IMR-90 (cell line): ENCODE measurements around the gene RASGRP4. TPM values are rescaled to one million over a fixed set of nuclear protein-coding genes. Genes with fewer than 3 reads are reported as not detected.

Source experiments
- ATAC-seq: fragments of 200-7000 bp; cut with Tn5 transposase; 2 replicates; pipeline ENCODE4 v1.9.1; 2020; ENCODE audit warnings: low read depth, mild to moderate bottlenecking, moderate library complexity
- BruUV-seq: library from RNA; stranded (reverse); fragments of 400-500 nt; replicated peaks from 2 replicates; lab custom pipeline; 2021; lab: Mats Ljungman, UMichigan
- CTCF ChIA-PET: fragments of 300-600 bp; formaldehyde crosslinking; extraction: SDS; loops from one replicate; lab custom pipeline; 2021; ENCODE audit warnings: antibody characterized with exemption; lab: Yijun Ruan, JAX
- POLR2A ChIA-PET: fragments of 300-600 bp; sonication (Branson Sonifier 250); formaldehyde crosslinking; loops from one replicate; lab custom pipeline; 2022; ENCODE audit warnings: antibody characterized with exemption; ENCODE audit not compliant: unreplicated experiment; lab: Charles Lee
- DNase-seq: peaks from one replicate; pipeline ENCODE4 v3.0.0; 2013
- H2AFZ ChIP-seq: replicated peaks from 2 replicates; pipeline ENCODE3; 2013; ENCODE audit warnings: low read length, mild to moderate bottlenecking; ENCODE audit not compliant: poor library complexity
- H2AK5ac ChIP-seq: 2 replicates; pipeline ENCODE4 v1.6.1; 2013; ENCODE audit warnings: low read depth, low read length, inconsistent platforms
- H2AK9ac ChIP-seq: replicated peaks from 2 replicates; pipeline ENCODE3; 2013; ENCODE audit warnings: mild to moderate bottlenecking, low read depth, low read length, moderate library complexity; ENCODE audit not compliant: poor library complexity
- H2BK120ac ChIP-seq: 2 replicates; pipeline ENCODE4 v1.6.1; 2013; ENCODE audit warnings: low read depth, low read length, inconsistent platforms
- H2BK15ac ChIP-seq: 3 replicates; pipeline ENCODE4 v1.6.1; 2013; ENCODE audit warnings: low read depth, low read length, inconsistent platforms
- H2BK20ac ChIP-seq: 2 replicates; pipeline ENCODE4 v1.6.1; 2013; ENCODE audit warnings: low read depth, mild to moderate bottlenecking, inconsistent platforms, low read length, moderate library complexity
- H2BK5ac ChIP-seq: 2 replicates; pipeline ENCODE4 v1.6.1; 2013; ENCODE audit warnings: mild to moderate bottlenecking, low read depth, low read length, inconsistent platforms; ENCODE audit not compliant: poor library complexity, severe bottlenecking
- H3K14ac ChIP-seq: replicated peaks from 2 replicates; pipeline ENCODE4 v1.6.1; 2013; ENCODE audit warnings: low read depth, low read length, inconsistent platforms
- H3K18ac ChIP-seq: 2 replicates; pipeline ENCODE4 v1.6.1; 2013; ENCODE audit warnings: low read depth, low read length, control low read depth
- H3K23ac ChIP-seq: 2 replicates; pipeline ENCODE4 v1.6.1; 2013; ENCODE audit warnings: low read depth, low read length, inconsistent platforms
- H3K27ac ChIP-seq: 2 replicates; pipeline ENCODE4 v1.5.1; 2013; ENCODE audit warnings: mild to moderate bottlenecking, control low read depth, low read length; ENCODE audit not compliant: insufficient read depth
- H3K27me3 ChIP-seq: 2 replicates; pipeline ENCODE4 v1.6.1; 2013; ENCODE audit warnings: low read length; ENCODE audit not compliant: control insufficient read depth, insufficient read depth
- H3K36me3 ChIP-seq: 2 replicates; pipeline ENCODE4 v1.6.1; 2013; ENCODE audit warnings: low read length, mixed read lengths; ENCODE audit not compliant: control insufficient read depth, insufficient read depth
- H3K4ac ChIP-seq: 2 replicates; pipeline ENCODE4 v1.6.1; 2013; ENCODE audit warnings: low read depth, low read length, inconsistent platforms
- H3K4me1 ChIP-seq: 2 replicates; pipeline ENCODE4 v1.6.1; 2013; ENCODE audit warnings: low read length, mixed read lengths; ENCODE audit not compliant: control insufficient read depth, insufficient read depth
- H3K4me2 ChIP-seq: 2 replicates; pipeline ENCODE4 v1.6.1; 2013; ENCODE audit warnings: low read depth, mild to moderate bottlenecking, control low read depth, low read length, moderate library complexity
- H3K4me3 ChIP-seq: 2 replicates; pipeline ENCODE4 v1.5.1; 2013; ENCODE audit warnings: low read depth, mild to moderate bottlenecking, control low read depth, low read length, moderate library complexity; ENCODE audit not compliant: insufficient read depth
- H3K56ac ChIP-seq: 2 replicates; pipeline ENCODE4 v1.6.1; 2013; ENCODE audit warnings: low read length, inconsistent platforms; ENCODE audit not compliant: insufficient read depth; ENCODE audit errors: extremely low read depth
- H3K79me1 ChIP-seq, 2 experiments: 2 replicates each; pipeline ENCODE4 v1.6.1; 2013; ENCODE audit warnings: low read length in 2 of 2, inconsistent platforms in 1 of 2, low read depth in 1 of 2
- H3K9ac ChIP-seq: 2 replicates; pipeline ENCODE4 v1.6.1; 2013; ENCODE audit warnings: low read depth, low read length, control low read depth
- H3K9me1 ChIP-seq: 2 replicates; pipeline ENCODE4 v1.6.1; 2013; ENCODE audit warnings: low read length, inconsistent platforms; ENCODE audit not compliant: insufficient read depth
- H3K9me3 ChIP-seq: 2 replicates; pipeline ENCODE4 v1.6.1; 2013; ENCODE audit warnings: low read length; ENCODE audit not compliant: control insufficient read depth, insufficient read depth
- H4K20me1 ChIP-seq: 2 replicates; pipeline ENCODE4 v1.6.1; 2013; ENCODE audit warnings: low read length, inconsistent platforms; ENCODE audit not compliant: insufficient read depth
- H4K5ac ChIP-seq: 2 replicates; pipeline ENCODE4 v1.6.1; 2013; ENCODE audit warnings: mild to moderate bottlenecking, low read depth, low read length, control low read depth
- H4K8ac ChIP-seq, 2 experiments: 2 replicates each; pipeline ENCODE4 v1.6.1; 2013; ENCODE audit warnings: low read depth in 2 of 2, low read length in 2 of 2, control low read depth in 1 of 2, inconsistent platforms in 1 of 2
- H4K91ac ChIP-seq: 2 replicates; pipeline ENCODE4 v1.6.1; 2013; ENCODE audit warnings: low read depth, low read length, inconsistent platforms; ENCODE audit not compliant: insufficient read depth
- BHLHE40 ChIP-seq: fragments of 150-350 bp; IDR thresholded peaks from 2 replicates; pipeline ENCODE4 v1.6.1; 2016; ENCODE audit warnings: mild to moderate bottlenecking, low read depth, low read length
- FOS ChIP-seq: fragments of 150-350 bp; IDR thresholded peaks from 2 replicates; pipeline ENCODE4 v1.6.1; 2016; ENCODE audit warnings: low read depth, low read length
- MAFK ChIP-seq: IDR thresholded peaks from 2 replicates; pipeline ENCODE4 v1.6.1; 2012; ENCODE audit warnings: low read depth, low read length, improper control_type of control experiment
- MAZ ChIP-seq: IDR thresholded peaks from 2 replicates; pipeline ENCODE4 v1.6.1; 2012; ENCODE audit warnings: low read depth, mild to moderate bottlenecking, low read length, improper control_type of control experiment, moderate library complexity, borderline replicate concordance
- MXI1 ChIP-seq: IDR thresholded peaks from 2 replicates; pipeline ENCODE4 v1.6.1; 2012; ENCODE audit warnings: low read depth, mild to moderate bottlenecking, low read length, moderate library complexity, borderline replicate concordance
- NFE2L2 ChIP-seq: fragments of 150-350 bp; IDR thresholded peaks from 2 replicates; pipeline ENCODE4 v1.6.1; 2016; ENCODE audit warnings: low read depth, mild to moderate bottlenecking, low read length
- POLR2A ChIP-seq: IDR thresholded peaks from 2 replicates; pipeline ENCODE4 v1.6.1; 2012; ENCODE audit warnings: mild to moderate bottlenecking, low read depth, low read length
- RAD21 ChIP-seq: IDR thresholded peaks from 2 replicates; pipeline ENCODE4 v1.6.1; 2012; ENCODE audit warnings: low read length, improper control_type of control experiment
- RCOR1 ChIP-seq: IDR thresholded peaks from 2 replicates; pipeline ENCODE4 v1.6.1; 2012; ENCODE audit warnings: mild to moderate bottlenecking, low read length, improper control_type of control experiment; ENCODE audit not compliant: insufficient replicate concordance
- SMC3 ChIP-seq: fragments of 150-350 bp; IDR thresholded peaks from 2 replicates; pipeline ENCODE4 v1.6.1; 2016; ENCODE audit warnings: low read depth, mild to moderate bottlenecking, antibody characterized with exemption, low read length, moderate library complexity
- WGBS, 2 experiments: methylation state at CpG; one replicate each; pipeline versions ENCODE4 v1.1.5 to v1.1.7; 2013; ENCODE audit warnings: missing lambda C conversion rate in 2 of 2; ENCODE audit not compliant: insufficient read length in 1 of 2; ENCODE audit errors: extremely low coverage in 2 of 2; 5-methylcytosine and 5-hydroxymethylcytosine counted together
- dilution Hi-C: fragments of 300-500 bp; cut with HindIII; formaldehyde crosslinking; loops from one replicate; pipeline ENCODE4 v1.14.3; 2018; ENCODE audit warnings: low sequenced_read_pairs; ENCODE audit not compliant: unreplicated experiment
- in situ Hi-C: fragments of 300-500 bp; cut with MboI; formaldehyde crosslinking; loops from 3 replicates; pipeline ENCODE4 v1.14.3; 2019; ENCODE audit warnings: low sequenced_read_pairs, inconsistent platforms, mixed read lengths
- intact Hi-C: fragments of 100-400 bp; cut with micrococcal nuclease; formaldehyde crosslinking; loops from 2 replicates; pipeline ENCODE4 v1.10.0; 2022
- polyA plus RNA-seq, 3 experiments: library from polyadenylated mRNA; depleted of rRNA; stranded (reverse); fragments of >200 nt; gene quantifications; 2 replicates each; pipeline ENCODE4 v1.2.3, GENCODE V29; 2012; ENCODE audit warnings: low replicate concordance in 1 of 3
- total RNA-seq: library from RNA; depleted of rRNA; stranded (reverse); fragments of >200 nt; gene quantifications from 2 replicates; pipeline ENCODE4 v1.2.3, GENCODE V29; 2012
- TF ChIP-seq, protein P1 (sequence below): conservative IDR thresholded peaks from 2 replicates; pipeline ENCODE4 v1.5.1; 2012; ENCODE audit warnings: mild to moderate bottlenecking, low read depth, low read length, improper control_type of control experiment
- TF ChIP-seq, protein P2 (sequence below): fragments of 150-350 bp; IDR thresholded peaks from 2 replicates; pipeline ENCODE4 v1.6.1; 2017; ENCODE audit warnings: mild to moderate bottlenecking, antibody characterized with exemption, low read length, low read depth

Gene RASGRP4
- total and polyA plus RNA-seq, 2 of the 4 experiments (the other 2 are of a cell fraction): not detected

DNA sequence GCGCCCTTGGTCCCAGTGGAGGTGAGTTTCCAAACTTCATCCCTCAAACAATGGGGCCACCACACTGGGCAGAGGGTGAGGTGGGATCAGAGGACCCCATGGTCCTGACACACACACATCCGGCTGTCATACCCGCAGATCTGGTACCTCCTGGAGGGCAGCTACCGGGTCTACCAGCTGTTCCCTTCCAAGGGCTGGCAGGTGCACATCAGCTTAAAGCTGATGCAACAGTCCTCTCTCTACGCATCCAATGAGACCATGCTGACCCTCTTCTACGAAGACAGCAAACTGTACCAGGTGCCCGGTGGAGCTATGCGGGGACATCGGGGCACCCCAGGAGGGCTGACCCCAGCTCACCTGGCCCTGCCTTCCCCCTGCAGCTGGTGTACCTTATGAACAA is 65.7 kb downstream of the RASGRP4 start (continued):
- TF ChIP-seq, protein P1, sequence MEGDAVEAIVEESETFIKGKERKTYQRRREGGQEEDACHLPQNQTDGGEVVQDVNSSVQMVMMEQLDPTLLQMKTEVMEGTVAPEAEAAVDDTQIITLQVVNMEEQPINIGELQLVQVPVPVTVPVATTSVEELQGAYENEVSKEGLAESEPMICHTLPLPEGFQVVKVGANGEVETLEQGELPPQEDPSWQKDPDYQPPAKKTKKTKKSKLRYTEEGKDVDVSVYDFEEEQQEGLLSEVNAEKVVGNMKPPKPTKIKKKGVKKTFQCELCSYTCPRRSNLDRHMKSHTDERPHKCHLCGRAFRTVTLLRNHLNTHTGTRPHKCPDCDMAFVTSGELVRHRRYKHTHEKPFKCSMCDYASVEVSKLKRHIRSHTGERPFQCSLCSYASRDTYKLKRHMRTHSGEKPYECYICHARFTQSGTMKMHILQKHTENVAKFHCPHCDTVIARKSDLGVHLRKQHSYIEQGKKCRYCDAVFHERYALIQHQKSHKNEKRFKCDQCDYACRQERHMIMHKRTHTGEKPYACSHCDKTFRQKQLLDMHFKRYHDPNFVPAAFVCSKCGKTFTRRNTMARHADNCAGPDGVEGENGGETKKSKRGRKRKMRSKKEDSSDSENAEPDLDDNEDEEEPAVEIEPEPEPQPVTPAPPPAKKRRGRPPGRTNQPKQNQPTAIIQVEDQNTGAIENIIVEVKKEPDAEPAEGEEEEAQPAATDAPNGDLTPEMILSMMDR: no peak
- no peak for TF ChIP-seq POLR2A

DNA sequence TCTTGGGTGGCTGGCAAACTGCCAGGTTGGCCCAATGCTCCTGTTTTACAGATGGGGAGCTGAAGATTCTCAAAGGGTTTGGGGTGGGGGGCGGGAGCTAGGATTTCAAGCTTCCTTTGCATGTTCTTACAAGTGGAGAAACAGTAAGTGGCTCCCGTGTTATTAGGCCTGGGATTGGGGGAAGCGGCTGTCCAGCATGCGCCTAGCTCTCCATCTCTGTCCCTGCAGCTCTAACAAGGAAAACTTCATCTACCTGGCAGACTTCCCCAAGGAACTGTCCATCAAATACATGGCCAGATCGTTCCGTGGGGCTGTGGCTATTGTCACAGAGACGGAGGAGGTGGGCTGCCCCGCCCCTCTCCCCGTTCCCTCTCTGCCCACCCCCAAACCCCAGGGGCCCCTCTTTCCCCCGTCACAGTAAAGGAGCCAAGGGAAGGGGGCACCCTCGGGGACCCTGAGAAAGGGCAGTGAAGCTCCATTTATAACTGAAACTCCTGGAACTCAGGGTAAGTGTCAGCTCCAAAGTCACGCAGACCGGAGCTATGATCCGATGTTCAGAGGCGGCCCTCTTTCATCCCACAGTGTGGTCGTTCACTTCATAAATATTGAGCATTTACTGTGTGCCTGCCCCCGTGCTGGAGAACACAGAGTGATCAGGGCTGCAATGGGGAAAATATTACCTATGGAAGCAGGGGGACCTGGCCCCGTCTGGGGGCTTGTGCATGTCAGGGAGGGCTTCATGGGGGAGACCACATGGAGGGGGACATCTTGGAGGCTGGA is 66.6 kb downstream of the RASGRP4 start:
- Histone ChIP-seq H2BK20ac (no peak overlapping the region), H3K9ac (no peak overlapping the region), H2BK15ac (no peak overlapping the region), H3K4me2 (no peak overlapping the region), H3K9me3 (no peaks in the 10 kb centered on the region), H3K14ac (no peak overlapping the region), H4K91ac (no peak overlapping the region), H2AFZ (no peak overlapping the region), H3K27ac (no peak overlapping the region), H3K56ac (no peak overlapping the region), H3K4me1 (no peaks in the 10 kb centered on the region), H3K4me3 (no peak overlapping the region), H4K20me1 (0 out of 2 replicates have a peak, but pooled peaks cover 3% of the 10 kb centered on the region), H3K9me1 (no peaks in the 10 kb centered on the region), H3K27me3 (peaks cover 48% of the 10 kb centered on the region), H2AK9ac (no peak overlapping the region), H2BK5ac (no peak overlapping the region), H3K4ac (no peak overlapping the region), H3K18ac (no peak overlapping the region), H2AK5ac (no peak overlapping the region), H4K5ac (no peak overlapping the region), H3K36me3 (no peaks in the 10 kb centered on the region), H3K79me1 (no peaks in the 10 kb centered on the region), H2BK120ac (no peak overlapping the region), H4K8ac (no peak overlapping the region), H3K23ac (no peak overlapping the region)
- in situ Hi-C loops (no loop called here), intact Hi-C loops (no loop called here), dilution Hi-C loops (no loop called here)
- DNase-seq: no peak
- ATAC-seq: no peak
- CTCF ChIA-PET: no interaction called here
- BruUV-seq: no TSS peak
- POLR2A ChIA-PET: interaction anchor here (0.6 kb wide), 1 partner anchor 30 kb away, joined by 3 read pairs; no protein-coding TSS in a partner anchor
- 70% methylated on average over 4 of the region's 18 CpGs; no CpG with 5 or more reads in 1 of the 2 experiments for WGBS, 2 experiments
- TF ChIP-seq MAZ (no peak), MAFK (no peak), NFE2L2 (no peak), SMC3 (no peak), BHLHE40 (no peak), MXI1 (no peak), RAD21 (no peak), RCOR1 (no peak), FOS (no peak)
- TF ChIP-seq, protein P2, sequence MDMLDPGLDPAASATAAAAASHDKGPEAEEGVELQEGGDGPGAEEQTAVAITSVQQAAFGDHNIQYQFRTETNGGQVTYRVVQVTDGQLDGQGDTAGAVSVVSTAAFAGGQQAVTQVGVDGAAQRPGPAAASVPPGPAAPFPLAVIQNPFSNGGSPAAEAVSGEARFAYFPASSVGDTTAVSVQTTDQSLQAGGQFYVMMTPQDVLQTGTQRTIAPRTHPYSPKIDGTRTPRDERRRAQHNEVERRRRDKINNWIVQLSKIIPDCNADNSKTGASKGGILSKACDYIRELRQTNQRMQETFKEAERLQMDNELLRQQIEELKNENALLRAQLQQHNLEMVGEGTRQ: no peak
